Neural progenitor cell (in vitro differentiated cells): ENCODE results near the gene CPNE8.

Experiments
- CTCF ChIP-seq: fragments of 200-600 bp; sonication (generic); IDR thresholded peaks from 2 replicates; pipeline ENCODE4 v1.5.1; 2017; ENCODE audit warnings: antibody characterized with exemption, mild to moderate bottlenecking
- EZH2 ChIP-seq: fragments of 200-600 bp; sonication (generic); IDR thresholded peaks from 2 replicates; pipeline ENCODE4 v1.6.1; 2017; ENCODE audit warnings: antibody characterized with exemption, mild to moderate bottlenecking, moderate library complexity
- EZH2phosphoT487 ChIP-seq: fragments of 200-600 bp; sonication (generic); IDR thresholded peaks from 2 replicates; pipeline ENCODE4 v1.6.1; 2017; ENCODE audit warnings: antibody characterized with exemption

GRCh38 chr12:38772437-38772836 is 133.0 kb downstream of the CPNE8 start:
- no peak for TF ChIP-seq CTCF
- TF ChIP-seq EZH2 = no peak
- no peak for TF ChIP-seq EZH2phosphoT487
